ENCODE data around the gene ULK4.
"Not testable (repeated sequence)": the region's sequence is repeated elsewhere in the genome, so short reads cannot be mapped to it uniquely, and the experiment has no call there.

Gene ULK4

DNA sequence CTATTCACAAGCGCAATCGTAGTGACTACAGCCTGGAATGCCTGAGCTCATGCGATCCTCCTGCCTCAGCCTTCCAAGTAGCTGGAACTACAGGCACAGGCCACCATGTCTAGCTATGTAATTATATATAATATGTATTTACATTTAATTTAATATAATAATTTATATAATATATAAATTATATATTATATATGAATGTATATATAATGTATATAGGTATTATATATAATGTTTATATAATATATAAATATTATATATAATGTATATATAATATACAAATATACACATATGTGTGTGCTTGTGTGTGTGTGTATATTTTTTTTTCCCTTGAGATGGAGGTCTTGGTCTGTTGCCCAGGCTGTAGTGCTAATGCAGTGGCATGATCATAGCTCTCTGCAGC lies 27.6 kb upstream of the ULK4 start:
- no peak overlapping the region for H3K9ac ChIP-seq (ENCODE audit: low read length in 2 of 2)

GRCh38 chr3:41987627-41988026 lies 25.7 kb upstream of the ULK4 start:
- Histone ChIP-seq H3K4me1 (ENCODE audit: control insufficient read depth, insufficient read depth, low read length) (no peaks in the 10 kb centered on the region), H3K9me3 (ENCODE audit: control insufficient read depth in 2 of 2, low read length in 2 of 2) (no peaks in the 10 kb centered on the region), H3K27me3 (ENCODE audit: control insufficient read depth in 1 of 2, insufficient read depth in 2 of 2, low read length in 2 of 2) (no peaks in the 10 kb centered on the region), H3K4me3 (ENCODE audit: low read length in 2 of 2) (no peak overlapping the region), H3K9ac (ENCODE audit: low read length in 2 of 2) (no peak overlapping the region), H3K27ac (ENCODE audit: low read length) (no peak overlapping the region), H3K36me3 (ENCODE audit: control insufficient read depth in 2 of 2, insufficient read depth in 2 of 2, low read length in 2 of 2) (no peaks in the 10 kb centered on the region)

More for the DNA sequence above, 27.6 kb upstream of the ULK4 start:
- Histone ChIP-seq H3K4me1 (ENCODE audit: control insufficient read depth, insufficient read depth, low read length) (no peaks in the 10 kb centered on the region), H3K4me3 (ENCODE audit: low read length in 2 of 2) (no peak overlapping the region), H3K27me3 (ENCODE audit: control insufficient read depth in 1 of 2, insufficient read depth in 2 of 2, low read length in 2 of 2) (no peaks in the 10 kb centered on the region), H3K9me3 (ENCODE audit: control insufficient read depth in 2 of 2, low read length in 2 of 2) (no peaks in the 10 kb centered on the region), H3K27ac (ENCODE audit: low read length) (no peak overlapping the region), H3K36me3 (ENCODE audit: control insufficient read depth in 2 of 2, insufficient read depth in 2 of 2, low read length in 2 of 2) (no peaks in the 10 kb centered on the region)

DNA sequence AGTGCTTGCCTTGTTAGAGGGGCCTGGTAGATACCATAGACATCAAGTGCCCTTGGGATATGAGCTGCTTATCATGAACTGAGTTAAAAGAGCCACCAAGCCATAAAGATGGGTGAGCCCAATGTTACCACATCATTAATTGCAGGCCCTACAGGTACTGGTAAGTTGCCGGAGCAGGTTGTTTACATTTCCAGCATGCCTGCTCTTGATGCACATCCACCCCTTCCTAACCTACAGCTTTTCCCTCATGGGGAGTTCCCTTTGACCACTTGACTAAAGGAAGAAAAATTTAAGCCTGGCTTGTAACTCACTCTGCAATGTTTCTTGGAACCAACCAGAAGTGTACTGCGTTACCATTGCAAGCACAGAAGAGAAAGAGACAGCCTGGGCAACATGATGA lies 24.7 kb upstream of the ULK4 start:
- Histone ChIP-seq H3K9me3 (ENCODE audit: control insufficient read depth in 2 of 2, low read length in 2 of 2) (no peaks in the 10 kb centered on the region), H3K4me1 (ENCODE audit: control insufficient read depth, insufficient read depth, low read length) (no peaks in the 10 kb centered on the region), H3K36me3 (ENCODE audit: control insufficient read depth in 2 of 2, insufficient read depth in 2 of 2, low read length in 2 of 2) (no peaks in the 10 kb centered on the region), H3K27me3 (ENCODE audit: control insufficient read depth in 1 of 2, insufficient read depth in 2 of 2, low read length in 2 of 2) (no peaks in the 10 kb centered on the region), H3K4me3 (ENCODE audit: low read length in 2 of 2) (no peak overlapping the region), H3K9ac (ENCODE audit: low read length in 2 of 2) (no peak overlapping the region), H3K27ac (ENCODE audit: low read length) (no peak overlapping the region)

GRCh38 chr3:41985018-41985417 lies 23.1 kb upstream of the ULK4 start:
- H3K4me3 ChIP-seq (ENCODE audit: low read length in 2 of 2) = no peak overlapping the region
- no peaks in the 10 kb centered on the region for H3K27me3 ChIP-seq (ENCODE audit: control insufficient read depth in 1 of 2, insufficient read depth in 2 of 2, low read length in 2 of 2)
- H3K36me3 ChIP-seq (ENCODE audit: control insufficient read depth in 2 of 2, insufficient read depth in 2 of 2, low read length in 2 of 2) = no peaks in the 10 kb centered on the region
- no peak overlapping the region for H3K9ac ChIP-seq (ENCODE audit: low read length in 2 of 2)
- no peaks in the 10 kb centered on the region for H3K4me1 ChIP-seq (ENCODE audit: control insufficient read depth, insufficient read depth, low read length)
- no peaks in the 10 kb centered on the region for H3K9me3 ChIP-seq (ENCODE audit: control insufficient read depth in 2 of 2, low read length in 2 of 2)
- no peak overlapping the region for H3K27ac ChIP-seq (ENCODE audit: low read length)

GRCh38 chr3:41983091-41983490 lies 21.2 kb upstream of the ULK4 start:
- H3K27me3 ChIP-seq (ENCODE audit: control insufficient read depth in 1 of 2, insufficient read depth in 2 of 2, low read length in 2 of 2); H3K9me3 ChIP-seq (ENCODE audit: control insufficient read depth in 2 of 2, low read length in 2 of 2); H3K27ac ChIP-seq (ENCODE audit: low read length); H3K36me3 ChIP-seq (ENCODE audit: control insufficient read depth in 2 of 2, insufficient read depth in 2 of 2, low read length in 2 of 2); H3K4me1 ChIP-seq (ENCODE audit: control insufficient read depth, insufficient read depth, low read length); H3K4me3 ChIP-seq (ENCODE audit: low read length in 2 of 2); H3K9ac ChIP-seq (ENCODE audit: low read length in 2 of 2): not testable (repeated sequence)

- not testable (repeated sequence) for H3K27me3 ChIP-seq (ENCODE audit: control insufficient read depth in 1 of 2, insufficient read depth in 2 of 2, low read length in 2 of 2); H3K4me3 ChIP-seq (ENCODE audit: low read length in 2 of 2); H3K36me3 ChIP-seq (ENCODE audit: control insufficient read depth in 2 of 2, insufficient read depth in 2 of 2, low read length in 2 of 2); H3K9me3 ChIP-seq (ENCODE audit: control insufficient read depth in 2 of 2, low read length in 2 of 2); H3K4me1 ChIP-seq (ENCODE audit: control insufficient read depth, insufficient read depth, low read length); H3K9ac ChIP-seq (ENCODE audit: low read length in 2 of 2); H3K27ac ChIP-seq (ENCODE audit: low read length)
These were observed 15.5 kb upstream of the ULK4 start for GRCh38 chr3:41977401-41977800.

DNA sequence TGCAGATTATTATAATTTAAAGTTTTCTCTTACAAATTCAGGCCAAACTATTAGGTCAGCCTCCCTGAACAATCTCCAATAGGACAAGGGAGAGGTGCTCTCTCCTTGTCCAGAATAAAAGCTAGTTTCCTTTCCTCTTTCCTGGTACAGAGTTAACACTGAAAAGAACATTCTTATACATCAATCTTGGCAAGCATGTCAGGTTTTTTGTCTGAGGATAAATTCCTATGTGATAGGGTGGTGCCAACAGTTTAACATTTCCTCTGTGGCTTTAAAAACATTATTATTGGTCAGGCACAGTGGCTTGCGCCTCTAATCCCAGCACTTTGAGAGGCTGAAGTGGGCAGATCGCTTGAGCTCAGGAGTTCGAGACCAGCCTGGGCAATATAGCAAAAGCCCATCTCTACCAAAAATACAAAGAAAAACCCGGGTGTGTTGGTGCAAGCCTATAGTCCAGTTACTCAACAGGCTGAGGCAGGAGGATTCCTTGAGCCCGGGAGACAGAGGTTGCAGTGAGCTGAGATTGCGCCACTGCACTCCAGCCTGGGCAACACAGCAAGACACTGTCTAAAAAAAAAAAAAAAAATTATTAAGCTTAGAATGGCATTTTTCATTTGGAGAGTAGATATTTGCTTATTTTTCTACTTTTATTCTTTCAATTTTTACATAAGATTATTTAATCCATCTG lies 13.7 kb upstream of the ULK4 start:
- H3K4me1 ChIP-seq (ENCODE audit: control insufficient read depth, insufficient read depth, low read length) = no peaks in the 10 kb centered on the region
- no peak overlapping the region for H3K4me3 ChIP-seq (ENCODE audit: low read length in 2 of 2)
- H3K27me3 ChIP-seq (ENCODE audit: control insufficient read depth in 1 of 2, insufficient read depth in 2 of 2, low read length in 2 of 2) = no peaks in the 10 kb centered on the region
- no peaks in the 10 kb centered on the region for H3K36me3 ChIP-seq (ENCODE audit: control insufficient read depth in 2 of 2, insufficient read depth in 2 of 2, low read length in 2 of 2)
- no peaks in the 10 kb centered on the region for H3K9me3 ChIP-seq (ENCODE audit: control insufficient read depth in 2 of 2, low read length in 2 of 2)
- H3K27ac ChIP-seq (ENCODE audit: low read length) = no peak overlapping the region
- H3K9ac ChIP-seq (ENCODE audit: low read length in 2 of 2) = no peak overlapping the region

DNA sequence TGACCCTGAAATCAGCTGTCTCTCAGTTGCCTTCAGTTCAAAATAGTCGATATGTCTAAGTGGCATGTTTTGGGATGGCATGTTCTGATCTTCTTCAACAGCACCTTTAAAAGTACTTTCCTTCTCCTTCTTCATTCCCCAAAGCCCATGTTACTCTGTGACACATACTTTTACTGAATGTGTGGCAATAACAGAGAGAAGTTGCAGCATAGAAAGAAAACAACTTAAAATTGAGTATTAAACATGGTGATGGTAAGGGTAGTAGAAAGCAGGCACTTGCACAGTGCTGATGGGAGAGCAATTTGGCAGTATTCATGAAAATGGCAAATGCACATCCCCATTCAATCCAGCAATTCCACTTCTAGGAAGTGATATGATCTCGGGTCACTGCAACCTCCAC lies 12.3 kb upstream of the ULK4 start:
- Histone ChIP-seq H3K4me3 (ENCODE audit: low read length in 2 of 2) (no peak overlapping the region), H3K9ac (ENCODE audit: low read length in 2 of 2) (no peak overlapping the region)

GRCh38 chr3:41972802-41973201 lies 10.9 kb upstream of the ULK4 start:
- Histone ChIP-seq H3K27ac (ENCODE audit: low read length) (no peak overlapping the region), H3K4me3 (ENCODE audit: low read length in 2 of 2) (no peak overlapping the region), H3K4me1 (ENCODE audit: control insufficient read depth, insufficient read depth, low read length) (no peaks in the 10 kb centered on the region), H3K27me3 (ENCODE audit: control insufficient read depth in 1 of 2, insufficient read depth in 2 of 2, low read length in 2 of 2) (no peaks in the 10 kb centered on the region), H3K36me3 (ENCODE audit: control insufficient read depth in 2 of 2, insufficient read depth in 2 of 2, low read length in 2 of 2) (no peaks in the 10 kb centered on the region), H3K9me3 (ENCODE audit: control insufficient read depth in 2 of 2, low read length in 2 of 2) (no peaks in the 10 kb centered on the region), H3K9ac (ENCODE audit: low read length in 2 of 2) (no peak overlapping the region)

More for the DNA sequence above, 12.3 kb upstream of the ULK4 start:
- no peaks in the 10 kb centered on the region for H3K27me3 ChIP-seq (ENCODE audit: control insufficient read depth in 1 of 2, insufficient read depth in 2 of 2, low read length in 2 of 2)
- H3K27ac ChIP-seq (ENCODE audit: low read length) = no peak overlapping the region
- H3K4me1 ChIP-seq (ENCODE audit: control insufficient read depth, insufficient read depth, low read length) = no peaks in the 10 kb centered on the region
- H3K36me3 ChIP-seq (ENCODE audit: control insufficient read depth in 2 of 2, insufficient read depth in 2 of 2, low read length in 2 of 2) = no peaks in the 10 kb centered on the region
- no peaks in the 10 kb centered on the region for H3K9me3 ChIP-seq (ENCODE audit: control insufficient read depth in 2 of 2, low read length in 2 of 2)

DNA sequence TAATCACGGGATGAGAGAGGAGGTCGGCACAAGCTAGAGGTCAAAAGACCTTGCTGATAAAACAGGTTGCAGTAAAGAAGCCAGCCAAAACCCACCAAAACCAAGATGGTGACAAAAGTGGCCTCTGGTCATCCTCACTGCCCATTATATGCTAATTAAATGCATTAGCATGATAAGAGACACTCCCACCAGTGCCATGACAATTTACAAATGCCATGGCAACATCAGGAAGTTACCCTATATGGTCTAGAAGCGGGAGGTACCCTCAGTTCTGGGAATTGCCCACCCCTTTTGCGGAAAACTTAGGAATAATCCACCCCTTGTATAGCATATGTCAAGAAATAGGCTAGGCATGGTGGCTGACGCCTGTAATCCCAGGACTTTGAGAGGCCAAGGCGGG lies 4.3 kb upstream of the ULK4 start:
- Histone ChIP-seq H3K9ac (ENCODE audit: low read length in 2 of 2) (no peak overlapping the region), H3K27me3 (ENCODE audit: control insufficient read depth in 1 of 2, insufficient read depth in 2 of 2, low read length in 2 of 2) (no peaks in the 10 kb centered on the region), H3K9me3 (ENCODE audit: control insufficient read depth in 2 of 2, low read length in 2 of 2) (no peaks in the 10 kb centered on the region), H3K4me1 (ENCODE audit: control insufficient read depth, insufficient read depth, low read length) (peaks cover 4% of the 10 kb centered on the region), H3K27ac (ENCODE audit: low read length) (no peak overlapping the region), H3K36me3 (ENCODE audit: control insufficient read depth in 2 of 2, insufficient read depth in 2 of 2, low read length in 2 of 2) (no peaks in the 10 kb centered on the region), H3K4me3 (ENCODE audit: low read length in 2 of 2) (no peak overlapping the region)

GRCh38 chr3:41963823-41964222 lies 1.9 kb upstream of the ULK4 start:
- peaks cover 10% of the 10 kb centered on the region for H3K4me1 ChIP-seq (ENCODE audit: control insufficient read depth, insufficient read depth, low read length)
- H3K4me3 ChIP-seq (ENCODE audit: low read length in 2 of 2) = no peak overlapping the region
- no peak overlapping the region for H3K27ac ChIP-seq (ENCODE audit: low read length)
- no peak overlapping the region for H3K9ac ChIP-seq (ENCODE audit: low read length in 2 of 2)
- no peaks in the 10 kb centered on the region for H3K36me3 ChIP-seq (ENCODE audit: control insufficient read depth in 2 of 2, insufficient read depth in 2 of 2, low read length in 2 of 2)
- no peaks in the 10 kb centered on the region for H3K9me3 ChIP-seq (ENCODE audit: control insufficient read depth in 2 of 2, low read length in 2 of 2)
- H3K27me3 ChIP-seq (ENCODE audit: control insufficient read depth in 1 of 2, insufficient read depth in 2 of 2, low read length in 2 of 2) = no peaks in the 10 kb centered on the region

Data from stomach smooth muscle (tissue), 2 donors.